MM.1S (cell line): Measurements from ENCODE around the gene TNRC6A.

Experiments used
- EZH2 ChIP-seq: fragments of 300-600 bp; sonication (generic); optimal IDR thresholded peaks from 2 replicates; pipeline ENCODE3; 2017; ENCODE audit warnings: low read depth, mild to moderate bottlenecking, antibody characterized with exemption, low read length, mixed read lengths
- EZH2phosphoT487 ChIP-seq: fragments of 300-600 bp; sonication (generic); IDR thresholded peaks from 2 replicates; pipeline ENCODE4 v1.6.1; 2018; ENCODE audit warnings: antibody characterized with exemption, low read length
- TF ChIP-seq, protein P1 (sequence below): fragments of 300-600 bp; sonication (generic); IDR thresholded peaks from 2 replicates; pipeline ENCODE4 v1.5.1; 2016; ENCODE audit warnings: antibody characterized with exemption, low read length, mixed read lengths

DNA sequence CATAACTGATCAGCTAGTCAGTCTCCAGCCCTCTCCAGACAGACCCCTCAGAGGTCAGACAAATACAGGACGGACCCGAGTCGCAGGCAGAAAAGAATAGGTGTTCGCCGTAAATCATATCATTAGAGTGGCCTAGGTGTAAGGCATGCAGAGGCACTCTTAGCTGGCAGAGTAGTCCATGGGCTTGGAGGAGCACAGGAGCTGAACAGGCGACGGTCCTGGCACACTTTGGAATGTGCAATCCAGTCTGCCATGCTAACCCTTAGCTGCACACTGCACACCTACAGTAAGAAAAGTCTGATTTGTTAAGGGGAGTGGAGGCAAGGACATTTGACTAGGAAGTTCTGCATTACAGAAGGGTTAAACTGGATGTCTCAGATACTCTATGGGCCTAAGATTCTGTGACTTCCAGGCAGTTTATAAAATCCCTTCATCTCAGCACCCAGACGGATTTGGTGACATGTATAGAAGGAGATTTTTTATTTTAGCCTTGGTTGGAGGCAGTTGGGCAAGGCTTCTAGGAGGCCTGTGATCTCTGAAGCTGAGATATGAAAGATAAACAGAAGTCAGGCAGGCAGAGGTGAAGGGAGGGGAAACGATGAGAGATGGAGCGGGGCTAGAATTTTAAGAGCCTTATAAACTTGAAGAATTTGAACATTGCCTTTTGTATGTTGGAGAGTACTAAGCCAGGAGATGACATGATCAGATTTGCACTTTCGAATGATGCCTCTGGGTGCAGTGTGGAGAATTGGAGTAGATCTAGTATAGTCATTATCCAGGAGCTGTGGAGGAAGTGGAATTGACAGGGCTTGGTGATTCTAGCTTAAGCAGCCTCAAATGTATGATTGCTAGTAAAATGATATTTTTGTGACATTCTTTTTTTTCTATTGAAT, 81.7 kb downstream of the TNRC6A start:
- TF ChIP-seq EZH2 (no peak), EZH2phosphoT487 (no peak)
- TF ChIP-seq, protein P1, sequence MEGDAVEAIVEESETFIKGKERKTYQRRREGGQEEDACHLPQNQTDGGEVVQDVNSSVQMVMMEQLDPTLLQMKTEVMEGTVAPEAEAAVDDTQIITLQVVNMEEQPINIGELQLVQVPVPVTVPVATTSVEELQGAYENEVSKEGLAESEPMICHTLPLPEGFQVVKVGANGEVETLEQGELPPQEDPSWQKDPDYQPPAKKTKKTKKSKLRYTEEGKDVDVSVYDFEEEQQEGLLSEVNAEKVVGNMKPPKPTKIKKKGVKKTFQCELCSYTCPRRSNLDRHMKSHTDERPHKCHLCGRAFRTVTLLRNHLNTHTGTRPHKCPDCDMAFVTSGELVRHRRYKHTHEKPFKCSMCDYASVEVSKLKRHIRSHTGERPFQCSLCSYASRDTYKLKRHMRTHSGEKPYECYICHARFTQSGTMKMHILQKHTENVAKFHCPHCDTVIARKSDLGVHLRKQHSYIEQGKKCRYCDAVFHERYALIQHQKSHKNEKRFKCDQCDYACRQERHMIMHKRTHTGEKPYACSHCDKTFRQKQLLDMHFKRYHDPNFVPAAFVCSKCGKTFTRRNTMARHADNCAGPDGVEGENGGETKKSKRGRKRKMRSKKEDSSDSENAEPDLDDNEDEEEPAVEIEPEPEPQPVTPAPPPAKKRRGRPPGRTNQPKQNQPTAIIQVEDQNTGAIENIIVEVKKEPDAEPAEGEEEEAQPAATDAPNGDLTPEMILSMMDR = no peak
